HCT116 (cell line): ENCODE data around the gene SEC22B.
"Not testable (repeated sequence)": the region's sequence is repeated elsewhere in the genome, so short reads cannot be mapped to it uniquely, and the experiment has no call there.

Experiments
- CBX3 ChIP-seq: IDR thresholded peaks from 2 replicates; pipeline ENCODE4 v1.6.1; 2012; ENCODE audit warnings: low read depth
- CTCF ChIP-seq, 3 experiments: fragments of 200-600 bp in 1 of 3; sonication (generic) in 1 of 3; IDR thresholded peaks in 2 of 3; conservative IDR thresholded peaks in 1 of 3; 2 replicates each; pipeline ENCODE4 v1.5.1; 2012 to 2017; ENCODE audit warnings: low read depth in 2 of 3, low read length in 2 of 3, antibody characterized with exemption in 1 of 3, borderline replicate concordance in 1 of 3, control low read depth in 1 of 3, mild to moderate bottlenecking in 1 of 3, mixed read lengths in 1 of 3, mixed run types in 1 of 3, moderate library complexity in 1 of 3; ENCODE audit not compliant: insufficient read depth in 1 of 3
- EGR1 ChIP-seq: IDR thresholded peaks from 2 replicates; pipeline ENCODE4 v1.6.1; 2012; ENCODE audit warnings: low read depth
- EZH2 ChIP-seq: fragments of 200-600 bp; sonication (generic); IDR thresholded peaks from 2 replicates; pipeline ENCODE4 v1.6.1; 2017; ENCODE audit warnings: antibody characterized with exemption, mixed run types
- EZH2phosphoT487 ChIP-seq: fragments of 200-600 bp; IDR thresholded peaks from 2 replicates; pipeline ENCODE4 v1.6.1; 2018; ENCODE audit warnings: antibody characterized with exemption, borderline replicate concordance
- MAX ChIP-seq: IDR thresholded peaks from 2 replicates; pipeline ENCODE4 v1.6.1; 2012
- POLR2A ChIP-seq: IDR thresholded peaks from 2 replicates; pipeline ENCODE4 v1.7.0; 2011; ENCODE audit warnings: borderline replicate concordance; ENCODE audit not compliant: insufficient read depth, insufficient read length; ENCODE audit errors: extremely low read depth
- POLR2AphosphoS5 ChIP-seq: IDR thresholded peaks from 2 replicates; pipeline ENCODE4 v1.6.1; 2011; ENCODE audit warnings: mild to moderate bottlenecking, low read depth, low read length, moderate library complexity
- RAD21 ChIP-seq: IDR thresholded peaks from 2 replicates; pipeline ENCODE4 v1.6.1; 2012; ENCODE audit warnings: low read depth, mild to moderate bottlenecking
- REST ChIP-seq: IDR thresholded peaks from 2 replicates; pipeline ENCODE4 v1.6.1; 2012; ENCODE audit warnings: low read depth
- TCF7L2 ChIP-seq: IDR thresholded peaks from 2 replicates; pipeline ENCODE4 v1.7.0; 2011; ENCODE audit warnings: borderline replicate concordance, inconsistent platforms; ENCODE audit not compliant: insufficient read depth, insufficient read length; ENCODE audit errors: extremely low read depth

- TF ChIP-seq CTCF (IDR thresholded peaks at IDR 0.05 in 2 of 3, conservative IDR thresholded peaks at IDR 0.05 in 1 of 3; ENCODE audit: borderline replicate concordance in 1 of 3, insufficient read depth in 1 of 3, low read depth in 2 of 3, low read length in 2 of 3); POLR2A; TCF7L2; EGR1; REST; POLR2AphosphoS5; MAX; CBX3; EZH2phosphoT487; RAD21; EZH2: not testable (repeated sequence)
Measured at GRCh38 chr1:120113134-120113533, 63.2 kb downstream of the SEC22B start.
